ENCODE results near the gene THUMPD3.

GRCh38 chr3:9430733-9431132 is 67.9 kb downstream of the THUMPD3 start:
- TF ChIP-seq CTCF (IDR thresholded peaks at IDR 0.05): no peak
- no peak for TF ChIP-seq POLR2A (IDR thresholded peaks at IDR 0.05)

Measured in transverse colon (tissue), 3 donors.